HG03521 (cell line): ENCODE data around the gene GLYATL2.

ENCODE experiments used
- ATAC-seq: cut with Tn5 transposase; IDR thresholded peaks from one replicate; pipeline ENCODE4 v1.9.1; 2021; ENCODE audit warnings: mild to moderate bottlenecking, moderate library complexity; ENCODE audit not compliant: unreplicated experiment

The GLYATL2 gene

GRCh38 chr11:58844361-58845005 is at the start of gene GLYATL2:
TSS of gene GLYATL2 (minus strand) at chr11:58844704. CDS start at chr11:58839612, 5,092 bp downstream.
- ATAC-seq, result no peak

GRCh38 chr11:58893899-58894298 is 49.4 kb upstream of the GLYATL2 start:
- no peak for ATAC-seq

DNA sequence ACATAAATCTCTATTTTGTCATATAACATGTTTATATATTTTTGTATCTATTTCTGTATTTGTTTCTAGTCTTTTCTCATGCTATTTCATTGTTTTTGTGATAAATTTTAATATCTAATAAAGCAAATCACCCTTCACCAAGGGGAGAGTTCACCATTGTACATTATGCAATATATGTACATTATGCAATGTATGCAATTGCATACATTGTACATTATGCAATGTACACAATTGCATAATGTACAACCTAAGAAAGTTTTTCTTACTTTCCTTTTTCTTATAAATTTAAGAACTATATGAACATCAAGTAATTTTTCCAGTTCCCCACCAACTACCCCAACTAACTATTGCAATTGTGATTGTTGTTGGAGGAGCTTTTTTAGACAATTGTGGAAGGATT is 44.1 kb upstream of the GLYATL2 start:
- ATAC-seq, result no peak

- ATAC-seq, result no peak
Observed at GRCh38 chr11:58887452-58887851, 42.9 kb upstream of the GLYATL2 start.

DNA sequence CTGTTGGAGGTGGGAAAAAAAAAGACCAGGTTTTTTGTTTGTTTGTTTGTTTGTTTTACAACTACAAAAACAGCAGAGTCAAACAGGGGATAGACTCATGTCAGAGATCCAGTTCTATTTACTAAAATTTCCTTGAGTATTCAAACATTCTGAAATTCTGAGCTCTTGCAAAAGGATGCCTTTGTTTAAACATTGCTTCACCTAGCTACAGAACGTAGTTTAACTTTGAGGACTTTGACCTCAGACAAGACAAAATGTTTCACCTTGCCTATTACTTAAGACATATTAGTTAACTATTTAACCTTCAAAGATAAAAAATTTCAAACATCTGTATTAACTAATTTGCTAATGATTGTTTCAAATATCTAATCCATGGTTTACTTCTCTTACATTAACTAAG is 36.1 kb upstream of the GLYATL2 start:
- ATAC-seq, result no peak

- no peak for ATAC-seq
Observed at GRCh38 chr11:58880166-58880565, 35.7 kb upstream of the GLYATL2 start.

- no peak for ATAC-seq
Observed at GRCh38 chr11:58867556-58867955, 23.1 kb upstream of the GLYATL2 start.

DNA sequence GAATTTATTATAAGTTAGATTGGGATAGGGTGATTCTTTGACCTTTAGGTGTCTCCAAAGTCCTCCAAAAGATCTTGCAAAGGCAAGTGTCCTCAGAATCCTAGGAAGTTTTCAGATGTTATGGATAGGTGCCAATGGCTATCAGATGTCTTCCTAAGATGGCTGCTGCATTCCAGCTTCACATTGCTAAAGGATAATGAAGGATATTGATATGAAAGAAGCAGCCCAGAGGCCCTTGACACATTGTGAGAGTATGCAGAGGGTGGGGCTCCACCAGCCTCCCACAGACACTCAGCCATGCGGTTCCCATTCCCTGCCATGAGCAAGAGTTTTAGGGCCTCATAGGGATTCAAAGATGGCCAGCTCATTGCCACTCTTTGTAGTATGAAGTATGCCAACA is 22.3 kb upstream of the GLYATL2 start:
- no peak for ATAC-seq

DNA sequence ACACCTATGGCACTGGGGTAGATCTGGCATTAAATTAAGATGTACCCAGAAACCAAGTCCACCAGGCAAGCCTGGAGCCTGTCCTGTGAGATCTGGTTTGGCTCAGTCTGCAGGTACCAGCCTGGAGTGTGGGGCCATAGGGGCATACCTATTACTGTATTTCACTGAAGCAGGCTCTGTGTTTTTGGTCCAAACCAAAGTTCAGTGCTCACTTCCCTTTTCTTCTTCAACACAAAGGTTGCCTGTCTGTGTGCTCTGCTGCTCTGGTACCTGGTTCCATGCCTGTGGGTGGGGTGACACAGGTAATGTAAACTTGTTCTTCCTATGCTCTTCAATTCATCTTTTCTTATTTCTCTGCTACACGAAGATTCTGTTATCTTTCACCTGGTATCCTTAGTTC is 19.8 kb upstream of the GLYATL2 start:
- ATAC-seq, result no peak

GRCh38 chr11:58863697-58864096 is 19.2 kb upstream of the GLYATL2 start:
- no peak for ATAC-seq

- no peak for ATAC-seq
Observed at GRCh38 chr11:58861533-58861932, 17.0 kb upstream of the GLYATL2 start.

GRCh38 chr11:58856806-58857205 is 12.3 kb upstream of the GLYATL2 start:
- no peak for ATAC-seq

DNA sequence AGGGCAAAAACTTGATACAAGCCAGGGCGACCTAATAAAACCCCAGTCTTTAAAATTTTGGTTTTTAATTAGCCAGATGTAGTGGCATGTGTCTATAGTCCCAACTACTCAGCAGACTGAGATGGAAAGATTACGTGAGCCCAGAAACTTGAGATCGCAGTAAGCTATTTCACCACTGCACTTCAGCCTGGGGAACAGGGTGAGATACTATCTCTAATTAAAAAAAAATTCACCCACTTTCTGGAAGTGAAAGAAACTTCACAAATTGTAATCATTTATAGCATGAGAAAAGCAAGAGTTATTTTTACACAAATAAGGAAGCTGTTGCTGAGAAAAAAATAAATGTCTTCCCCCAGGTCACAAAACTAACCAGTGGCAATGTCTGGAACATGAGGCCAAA is 882 bp upstream of the GLYATL2 start:
- no peak for ATAC-seq

- ATAC-seq, result no peak
Observed at GRCh38 chr11:58837707-58838388, 6.7 kb downstream of the GLYATL2 start.

- ATAC-seq, result no peak
Observed at GRCh38 chr11:58832056-58832645, 12.4 kb downstream of the GLYATL2 start.

DNA sequence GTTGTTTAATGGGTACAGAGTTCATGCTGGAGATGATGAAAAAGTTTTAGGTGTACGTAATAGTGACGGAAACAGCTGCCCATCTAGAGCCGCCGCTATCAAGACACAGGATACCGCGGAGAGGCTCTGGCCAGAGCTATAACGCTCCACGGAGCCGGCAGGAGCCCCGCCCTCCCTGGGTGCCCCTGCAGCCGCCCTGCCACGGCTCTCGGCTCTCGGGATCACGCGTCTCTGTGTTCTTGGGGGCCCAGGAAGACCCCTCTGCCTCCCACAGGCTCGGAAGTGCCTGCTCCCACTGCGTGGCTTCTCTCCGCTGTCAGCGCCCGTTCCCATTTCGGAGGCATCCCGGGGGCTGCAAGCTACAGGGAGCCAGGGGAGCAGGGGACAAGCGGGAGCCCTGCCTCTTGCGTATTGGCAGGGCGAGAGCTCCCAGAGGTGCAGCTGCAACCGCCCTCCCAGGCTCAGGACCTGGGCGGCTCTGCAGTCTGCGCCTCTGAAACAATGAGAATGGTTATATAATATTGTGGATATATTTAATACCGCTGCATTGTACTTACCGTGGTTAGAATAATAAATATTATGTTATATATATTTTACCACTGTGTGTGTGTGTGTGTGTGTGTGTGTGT is 13.7 kb downstream of the GLYATL2 start:
- ATAC-seq, result no peak

GRCh38 chr11:58829786-58830185 is 14.7 kb downstream of the GLYATL2 start:
- no peak for ATAC-seq

- no peak for ATAC-seq
Observed at GRCh38 chr11:58813693-58814092, 30.8 kb downstream of the GLYATL2 start.

GRCh38 chr11:58811499-58811898 is 33.0 kb downstream of the GLYATL2 start:
- ATAC-seq, result no peak

GRCh38 chr11:58807343-58807742 is 37.2 kb downstream of the GLYATL2 start:
- ATAC-seq, result no peak

DNA sequence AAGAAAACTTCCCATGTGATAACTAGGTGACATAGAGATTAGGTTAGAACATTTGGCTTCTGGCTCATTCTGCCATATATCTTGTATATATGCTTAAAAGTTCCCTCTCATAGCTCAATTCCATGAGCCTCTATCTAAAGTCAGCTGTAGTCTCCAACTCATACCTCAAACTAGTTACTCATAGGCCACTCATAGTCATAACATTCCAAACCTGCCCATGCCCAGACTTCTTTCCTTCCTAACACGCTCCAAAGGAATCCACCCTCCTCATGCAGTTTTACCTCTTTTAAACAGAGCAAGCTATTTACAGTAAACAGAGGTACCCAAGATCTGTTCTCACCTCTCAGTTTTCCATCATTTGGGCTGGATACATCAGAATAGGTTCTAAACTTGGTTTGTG is 39.4 kb downstream of the GLYATL2 start:
- no peak for ATAC-seq

DNA sequence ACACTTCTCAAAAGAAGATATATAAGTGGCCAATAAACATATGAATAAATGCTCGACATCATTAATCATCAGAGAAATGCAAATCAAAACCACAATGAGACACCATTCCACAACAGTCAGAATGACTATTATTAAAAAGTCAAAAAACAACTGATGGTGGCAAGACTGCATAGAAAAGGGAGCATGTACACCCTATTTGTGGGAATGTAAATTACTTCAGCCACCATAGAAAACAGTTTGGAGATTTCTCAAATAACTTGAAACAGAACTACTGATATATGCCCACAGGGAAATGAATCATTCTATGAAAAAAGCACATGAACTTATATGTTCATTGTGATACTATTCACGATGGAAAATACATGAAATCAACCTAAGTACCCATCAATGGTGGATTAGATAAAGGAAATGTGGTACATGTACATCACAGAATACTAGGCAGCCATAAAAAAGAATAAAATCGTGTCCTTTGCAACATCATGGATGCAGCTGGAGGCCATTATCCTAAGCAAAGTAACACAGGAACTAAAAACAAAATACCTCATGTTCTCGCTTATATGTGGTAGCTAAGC is 42.4 kb downstream of the GLYATL2 start:
- no peak for ATAC-seq
